K562 (cell line): ENCODE data around the gene FAM83E. TPM values are rescaled to one million over a fixed set of nuclear protein-coding genes. Genes with fewer than 3 reads are reported as not detected.
A peak's percentile ranks its signal among the peaks of the same experiment; 100 is the strongest.

ENCODE experiments used
- HDAC1 ChIP-seq, 2 experiments: fragments of 450-650 bp; IDR thresholded peaks; 2 replicates each; pipeline ENCODE4 v1.6.1; 2016 to 2017; ENCODE audit warnings: inconsistent platforms in 1 of 2, mild to moderate bottlenecking in 1 of 2, moderate library complexity in 1 of 2
- HLTF ChIP-seq: fragments of 450-650 bp; IDR thresholded peaks from 2 replicates; pipeline ENCODE4 v1.6.1; 2016
- KDM5B ChIP-seq: fragments of 200-600 bp; sonication (generic); IDR thresholded peaks from 2 replicates; pipeline ENCODE4 v1.6.1; 2012; ENCODE audit warnings: low read depth, mild to moderate bottlenecking, moderate library complexity, low read length, control low read depth, inconsistent platforms; ENCODE audit not compliant: insufficient replicate concordance
- SMAD1 ChIP-seq: fragments of 150-350 bp; IDR thresholded peaks from 2 replicates; pipeline ENCODE4 v1.6.1; 2014; ENCODE audit warnings: low read length, low read depth; ENCODE audit not compliant: partially characterized antibody
- ZNF586 ChIP-seq: fragments of 450-650 bp; formaldehyde crosslinking; conservative IDR thresholded peaks from 2 replicates; pipeline ENCODE4 v1.4.0; 2020; ENCODE audit warnings: mild to moderate bottlenecking, moderate library complexity
- ZZZ3 ChIP-seq: fragments of 450-650 bp; IDR thresholded peaks from 2 replicates; pipeline ENCODE4 v1.6.1; 2016; ENCODE audit warnings: antibody characterized with exemption, mild to moderate bottlenecking, moderate library complexity
- polyA plus RNA-seq, 8 experiments: library from polyadenylated mRNA; depleted of rRNA in 4 of 8; stranded (reverse) in 5 of 8; unstranded in 3 of 8; fragments of >200 nt; fragmentation: Nextera tagmentation in 2 of 8; fragmentation: Illumina TruSeq in 1 of 8; extraction: Ambion mirVana in 2 of 8; extraction: Trizol in 1 of 8; gene quantifications; 2 replicates each; pipeline versions ENCODE4 v1.2.1 to v1.2.3, GENCODE V29; 2011 to 2014; ENCODE audit warnings: inconsistent platforms in 1 of 8, missing spikeins in 1 of 8
- total RNA-seq, 7 experiments: library from RNA; depleted of rRNA in 6 of 7; stranded (reverse); fragments of >200 nt in 6 of 7; fragmentation: Illumina TruSeq in 2 of 7; extraction: Trizol in 2 of 7; gene quantifications; 2 replicates each; pipeline versions ENCODE4 v1.2.1 to v1.2.3, GENCODE V29; 2011 to 2021; ENCODE audit warnings: low replicate concordance in 1 of 7
- TF ChIP-seq, protein P1 (sequence below), 2 experiments: fragments of 450-650 bp; IDR thresholded peaks; 2 replicates each; pipeline ENCODE4 v1.6.1; 2016
- TF ChIP-seq, protein P2 (sequence below): fragments of 250-450 bp; sonication (Bioruptor Pico); IDR thresholded peaks from 2 replicates; pipeline ENCODE4 v1.5.0; 2020; ENCODE audit warnings: mild to moderate bottlenecking
- TF ChIP-seq, protein P3 (sequence below): fragments of 450-650 bp; IDR thresholded peaks from 2 replicates; pipeline ENCODE4 v1.6.1; 2017; ENCODE audit warnings: antibody characterized with exemption, mild to moderate bottlenecking
- TF ChIP-seq, protein P4 (sequence below), 2 experiments: fragments of 450-650 bp in 1 of 2; sonication (generic) in 1 of 2; formaldehyde crosslinking in 1 of 2; IDR thresholded peaks; 2 replicates each; pipeline versions ENCODE4 v1.7.1 to v1.9.0; 2016 to 2022; ENCODE audit warnings: inconsistent platforms in 1 of 2, mild to moderate bottlenecking in 1 of 2, missing genetic modification reagents in 1 of 2

FAM83E gene
- total and polyA plus RNA-seq, 9 of the 15 experiments (the other 6 are each of a cell fraction or from before 2014, with no cell fraction given) = 0.15 to 0.87 (median 0.29) TPM; not detected in 4

DNA sequence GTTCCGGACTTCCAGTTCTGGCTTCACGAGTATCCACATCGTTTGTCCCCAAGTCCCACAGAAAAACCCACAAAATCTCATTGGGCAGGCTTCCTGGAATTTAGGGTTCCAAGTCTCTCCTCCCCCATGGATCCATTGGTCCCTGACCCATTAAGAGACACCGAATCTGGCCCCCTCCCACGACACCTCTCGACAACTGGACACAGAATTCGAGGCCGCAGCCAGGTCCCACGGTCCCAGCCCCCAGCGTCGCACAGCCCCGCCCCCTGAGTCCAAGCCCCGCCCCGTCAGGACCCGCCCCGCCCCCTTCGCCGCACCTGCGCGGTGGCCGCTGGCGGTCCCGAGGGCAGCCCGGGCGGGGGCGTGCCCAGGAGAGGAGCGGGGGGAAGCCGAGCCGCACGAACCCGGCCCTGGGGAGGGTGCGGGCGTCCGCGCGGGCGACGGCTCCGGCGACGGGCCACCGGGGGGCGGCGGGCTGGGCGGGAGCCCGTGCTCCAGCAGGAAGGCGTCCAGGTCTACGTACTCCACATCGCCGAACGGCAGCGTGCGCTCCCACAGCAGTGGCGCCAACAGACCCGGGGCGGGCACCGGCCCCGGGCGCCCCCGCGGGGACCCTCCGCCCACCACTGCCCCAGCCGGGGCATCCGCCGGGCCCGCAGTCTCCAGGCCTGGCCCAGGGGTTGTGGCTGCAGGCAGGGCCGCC lies 20.5 kb upstream of the FAM83E start (continued):
- TF ChIP-seq, protein P1, sequence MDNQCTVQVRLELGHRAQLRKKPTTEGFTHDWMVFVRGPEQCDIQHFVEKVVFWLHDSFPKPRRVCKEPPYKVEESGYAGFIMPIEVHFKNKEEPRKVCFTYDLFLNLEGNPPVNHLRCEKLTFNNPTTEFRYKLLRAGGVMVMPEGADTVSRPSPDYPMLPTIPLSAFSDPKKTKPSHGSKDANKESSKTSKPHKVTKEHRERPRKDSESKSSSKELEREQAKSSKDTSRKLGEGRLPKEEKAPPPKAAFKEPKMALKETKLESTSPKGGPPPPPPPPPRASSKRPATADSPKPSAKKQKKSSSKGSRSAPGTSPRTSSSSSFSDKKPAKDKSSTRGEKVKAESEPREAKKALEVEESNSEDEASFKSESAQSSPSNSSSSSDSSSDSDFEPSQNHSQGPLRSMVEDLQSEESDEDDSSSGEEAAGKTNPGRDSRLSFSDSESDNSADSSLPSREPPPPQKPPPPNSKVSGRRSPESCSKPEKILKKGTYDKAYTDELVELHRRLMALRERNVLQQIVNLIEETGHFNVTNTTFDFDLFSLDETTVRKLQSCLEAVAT (IDR thresholded peaks at IDR 0.05) = peak in 1 of 2 experiments; percentile 19; a peak in 1 of 4 replicates
- TF ChIP-seq, protein P2, sequence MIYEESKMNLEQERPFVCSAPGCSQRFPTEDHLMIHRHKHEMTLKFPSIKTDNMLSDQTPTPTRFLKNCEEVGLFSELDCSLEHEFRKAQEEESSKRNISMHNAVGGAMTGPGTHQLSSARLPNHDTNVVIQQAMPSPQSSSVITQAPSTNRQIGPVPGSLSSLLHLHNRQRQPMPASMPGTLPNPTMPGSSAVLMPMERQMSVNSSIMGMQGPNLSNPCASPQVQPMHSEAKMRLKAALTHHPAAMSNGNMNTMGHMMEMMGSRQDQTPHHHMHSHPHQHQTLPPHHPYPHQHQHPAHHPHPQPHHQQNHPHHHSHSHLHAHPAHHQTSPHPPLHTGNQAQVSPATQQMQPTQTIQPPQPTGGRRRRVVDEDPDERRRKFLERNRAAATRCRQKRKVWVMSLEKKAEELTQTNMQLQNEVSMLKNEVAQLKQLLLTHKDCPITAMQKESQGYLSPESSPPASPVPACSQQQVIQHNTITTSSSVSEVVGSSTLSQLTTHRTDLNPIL (CRISPR knock-in tag) = no peak
- TF ChIP-seq, protein P3, sequence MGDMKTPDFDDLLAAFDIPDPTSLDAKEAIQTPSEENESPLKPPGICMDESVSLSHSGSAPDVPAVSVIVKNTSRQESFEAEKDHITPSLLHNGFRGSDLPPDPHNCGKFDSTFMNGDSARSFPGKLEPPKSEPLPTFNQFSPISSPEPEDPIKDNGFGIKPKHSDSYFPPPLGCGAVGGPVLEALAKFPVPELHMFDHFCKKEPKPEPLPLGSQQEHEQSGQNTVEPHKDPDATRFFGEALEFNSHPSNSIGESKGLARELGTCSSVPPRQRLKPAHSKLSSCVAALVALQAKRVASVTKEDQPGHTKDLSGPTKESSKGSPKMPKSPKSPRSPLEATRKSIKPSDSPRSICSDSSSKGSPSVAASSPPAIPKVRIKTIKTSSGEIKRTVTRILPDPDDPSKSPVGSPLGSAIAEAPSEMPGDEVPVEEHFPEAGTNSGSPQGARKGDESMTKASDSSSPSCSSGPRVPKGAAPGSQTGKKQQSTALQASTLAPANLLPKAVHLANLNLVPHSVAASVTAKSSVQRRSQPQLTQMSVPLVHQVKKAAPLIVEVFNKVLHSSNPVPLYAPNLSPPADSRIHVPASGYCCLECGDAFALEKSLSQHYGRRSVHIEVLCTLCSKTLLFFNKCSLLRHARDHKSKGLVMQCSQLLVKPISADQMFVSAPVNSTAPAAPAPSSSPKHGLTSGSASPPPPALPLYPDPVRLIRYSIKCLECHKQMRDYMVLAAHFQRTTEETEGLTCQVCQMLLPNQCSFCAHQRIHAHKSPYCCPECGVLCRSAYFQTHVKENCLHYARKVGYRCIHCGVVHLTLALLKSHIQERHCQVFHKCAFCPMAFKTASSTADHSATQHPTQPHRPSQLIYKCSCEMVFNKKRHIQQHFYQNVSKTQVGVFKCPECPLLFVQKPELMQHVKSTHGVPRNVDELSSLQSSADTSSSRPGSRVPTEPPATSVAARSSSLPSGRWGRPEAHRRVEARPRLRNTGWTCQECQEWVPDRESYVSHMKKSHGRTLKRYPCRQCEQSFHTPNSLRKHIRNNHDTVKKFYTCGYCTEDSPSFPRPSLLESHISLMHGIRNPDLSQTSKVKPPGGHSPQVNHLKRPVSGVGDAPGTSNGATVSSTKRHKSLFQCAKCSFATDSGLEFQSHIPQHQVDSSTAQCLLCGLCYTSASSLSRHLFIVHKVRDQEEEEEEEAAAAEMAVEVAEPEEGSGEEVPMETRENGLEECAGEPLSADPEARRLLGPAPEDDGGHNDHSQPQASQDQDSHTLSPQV = no peak
- no peak for TF ChIP-seq HLTF
- peak; percentile 31 for TF ChIP-seq KDM5B
- no peak for TF ChIP-seq ZNF586 (CRISPR knock-in tag)
- TF ChIP-seq ZZZ3 = no peak
- TF ChIP-seq, protein P4, sequence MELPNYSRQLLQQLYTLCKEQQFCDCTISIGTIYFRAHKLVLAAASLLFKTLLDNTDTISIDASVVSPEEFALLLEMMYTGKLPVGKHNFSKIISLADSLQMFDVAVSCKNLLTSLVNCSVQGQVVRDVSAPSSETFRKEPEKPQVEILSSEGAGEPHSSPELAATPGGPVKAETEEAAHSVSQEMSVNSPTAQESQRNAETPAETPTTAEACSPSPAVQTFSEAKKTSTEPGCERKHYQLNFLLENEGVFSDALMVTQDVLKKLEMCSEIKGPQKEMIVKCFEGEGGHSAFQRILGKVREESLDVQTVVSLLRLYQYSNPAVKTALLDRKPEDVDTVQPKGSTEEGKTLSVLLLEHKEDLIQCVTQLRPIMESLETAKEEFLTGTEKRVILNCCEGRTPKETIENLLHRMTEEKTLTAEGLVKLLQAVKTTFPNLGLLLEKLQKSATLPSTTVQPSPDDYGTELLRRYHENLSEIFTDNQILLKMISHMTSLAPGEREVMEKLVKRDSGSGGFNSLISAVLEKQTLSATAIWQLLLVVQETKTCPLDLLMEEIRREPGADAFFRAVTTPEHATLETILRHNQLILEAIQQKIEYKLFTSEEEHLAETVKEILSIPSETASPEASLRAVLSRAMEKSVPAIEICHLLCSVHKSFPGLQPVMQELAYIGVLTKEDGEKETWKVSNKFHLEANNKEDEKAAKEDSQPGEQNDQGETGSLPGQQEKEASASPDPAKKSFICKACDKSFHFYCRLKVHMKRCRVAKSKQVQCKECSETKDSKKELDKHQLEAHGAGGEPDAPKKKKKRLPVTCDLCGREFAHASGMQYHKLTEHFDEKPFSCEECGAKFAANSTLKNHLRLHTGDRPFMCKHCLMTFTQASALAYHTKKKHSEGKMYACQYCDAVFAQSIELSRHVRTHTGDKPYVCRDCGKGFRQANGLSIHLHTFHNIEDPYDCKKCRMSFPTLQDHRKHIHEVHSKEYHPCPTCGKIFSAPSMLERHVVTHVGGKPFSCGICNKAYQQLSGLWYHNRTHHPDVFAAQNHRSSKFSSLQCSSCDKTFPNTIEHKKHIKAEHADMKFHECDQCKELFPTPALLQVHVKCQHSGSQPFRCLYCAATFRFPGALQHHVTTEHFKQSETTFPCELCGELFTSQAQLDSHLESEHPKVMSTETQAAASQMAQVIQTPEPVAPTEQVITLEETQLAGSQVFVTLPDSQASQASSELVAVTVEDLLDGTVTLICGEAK (IDR thresholded peaks at IDR 0.05) = no peak
- TF ChIP-seq, protein P4 (CRISPR knock-in tag; IDR thresholded peaks at IDR 0.05) = no peak
- 0 out of 4 replicates have a peak, but pooled peaks of 1 of the 2 experiments have one; percentile 12 for TF ChIP-seq HDAC1 (IDR thresholded peaks at IDR 0.05)
- TF ChIP-seq SMAD1 = no peak
